Measurements from ENCODE around the gene LARGE1.

DNA sequence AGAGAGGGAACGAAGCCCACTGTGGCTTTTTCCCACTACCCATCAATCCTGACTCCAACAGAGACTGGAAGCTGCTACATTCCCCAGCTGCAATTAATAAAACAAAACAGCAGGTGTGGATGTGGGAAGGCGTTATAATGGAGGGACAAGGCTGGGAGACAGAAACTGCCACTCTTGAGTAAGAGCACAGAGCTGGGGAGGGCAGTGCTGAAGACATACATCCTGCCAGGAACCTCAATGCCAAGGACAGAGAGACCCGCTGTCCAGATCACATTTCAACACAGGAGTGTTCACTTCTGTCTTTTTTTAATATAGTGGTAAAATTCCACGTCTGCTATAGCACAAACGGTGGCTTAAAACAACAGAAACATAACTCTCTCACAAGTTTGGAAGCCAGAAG lies 94.5 kb downstream of the LARGE1 start:
- TF ChIP-seq POLR2A (conservative IDR thresholded peaks at IDR 0.05) (no peak), FOXJ3 (CRISPR knock-in tag; IDR thresholded peaks at IDR 0.05) (no peak), HLTF (IDR thresholded peaks at IDR 0.05) (no peak), RCOR1 (IDR thresholded peaks at IDR 0.05; ENCODE audit: borderline replicate concordance in 1 of 2, low read depth in 2 of 2, low read length in 2 of 2) (no peak), SMARCC2 (IDR thresholded peaks at IDR 0.05; ENCODE audit: low read depth) (no peak), ZBED1 (IDR thresholded peaks at IDR 0.05) (no peak)
- TF ChIP-seq, protein P1, sequence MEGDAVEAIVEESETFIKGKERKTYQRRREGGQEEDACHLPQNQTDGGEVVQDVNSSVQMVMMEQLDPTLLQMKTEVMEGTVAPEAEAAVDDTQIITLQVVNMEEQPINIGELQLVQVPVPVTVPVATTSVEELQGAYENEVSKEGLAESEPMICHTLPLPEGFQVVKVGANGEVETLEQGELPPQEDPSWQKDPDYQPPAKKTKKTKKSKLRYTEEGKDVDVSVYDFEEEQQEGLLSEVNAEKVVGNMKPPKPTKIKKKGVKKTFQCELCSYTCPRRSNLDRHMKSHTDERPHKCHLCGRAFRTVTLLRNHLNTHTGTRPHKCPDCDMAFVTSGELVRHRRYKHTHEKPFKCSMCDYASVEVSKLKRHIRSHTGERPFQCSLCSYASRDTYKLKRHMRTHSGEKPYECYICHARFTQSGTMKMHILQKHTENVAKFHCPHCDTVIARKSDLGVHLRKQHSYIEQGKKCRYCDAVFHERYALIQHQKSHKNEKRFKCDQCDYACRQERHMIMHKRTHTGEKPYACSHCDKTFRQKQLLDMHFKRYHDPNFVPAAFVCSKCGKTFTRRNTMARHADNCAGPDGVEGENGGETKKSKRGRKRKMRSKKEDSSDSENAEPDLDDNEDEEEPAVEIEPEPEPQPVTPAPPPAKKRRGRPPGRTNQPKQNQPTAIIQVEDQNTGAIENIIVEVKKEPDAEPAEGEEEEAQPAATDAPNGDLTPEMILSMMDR (IDR thresholded peaks at IDR 0.05 in 2 of 3, conservative IDR thresholded peaks at IDR 0.05 in 1 of 3; ENCODE audit: insufficient read depth in 2 of 3, low read depth in 1 of 3, low read length in 3 of 3), result no peak

All from K562 (cell line).